ENCODE results near the gene PNRC2. TPM values are rescaled to one million over a fixed set of nuclear protein-coding genes. Genes with fewer than 3 reads are reported as not detected.

The PNRC2 gene
- total RNA-seq, 1 experiment from 2014 or later = 59.0 TPM

DNA sequence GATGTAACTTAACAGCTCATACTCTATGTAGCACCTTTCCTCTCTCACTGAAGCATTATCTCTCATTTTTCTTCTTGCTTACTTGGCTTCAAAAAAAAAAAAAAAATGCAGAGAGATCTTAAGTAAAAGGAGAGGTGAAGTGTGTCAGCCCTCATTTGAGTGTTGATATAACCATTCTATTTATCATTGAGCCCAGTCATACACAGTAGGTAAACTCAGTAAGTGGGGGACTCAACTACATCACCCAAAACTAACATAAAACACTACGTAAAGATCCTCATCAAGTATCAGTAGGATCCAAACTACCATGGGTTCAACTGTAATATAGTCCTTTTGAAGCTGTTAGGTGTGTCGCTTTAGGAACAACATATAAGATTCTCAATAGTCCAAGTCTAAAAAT, 8.2 kb downstream of the PNRC2 start:
- Mint-ChIP-seq H3K36me3 (ENCODE audit: insufficient read depth, unreplicated experiment) (peaks cover 31% of the 10 kb centered on the region), H3K27me3 (ENCODE audit: unreplicated experiment) (no peaks in the 10 kb centered on the region), H3K4me3 (ENCODE audit: low read depth, unreplicated experiment) (no peak overlapping the region), H3K4me1 (ENCODE audit: low read depth, unreplicated experiment) (no peaks in the 10 kb centered on the region), H3K9me3 (ENCODE audit: low read depth, unreplicated experiment) (no peaks in the 10 kb centered on the region), H3K27ac (ENCODE audit: unreplicated experiment) (no peak overlapping the region)
- BruUV-seq (replicated peaks) = no TSS peak
- intact Hi-C loops (cut with micrococcal nuclease; ENCODE audit: unreplicated experiment) = no loop called here
- CTCF ChIA-PET = no interaction called here
- DNase-seq = no peak
- no peak for TF ChIP-seq CTCF (IDR thresholded peaks at IDR 0.05; ENCODE audit: unreplicated experiment)

- intact Hi-C loops (cut with micrococcal nuclease; ENCODE audit: unreplicated experiment) = no loop called here
- H3K4me1 Mint-ChIP-seq (ENCODE audit: low read depth, unreplicated experiment) = peaks cover 17% of the 10 kb centered on the region
- H3K4me3 Mint-ChIP-seq (ENCODE audit: low read depth, unreplicated experiment) = peak overlapping the region; percentile 93
- no peak for DNase-seq
- no peak for TF ChIP-seq CTCF (IDR thresholded peaks at IDR 0.05; ENCODE audit: unreplicated experiment)
- H3K36me3 Mint-ChIP-seq (ENCODE audit: insufficient read depth, unreplicated experiment) = peaks cover 60% of the 10 kb centered on the region
- BruUV-seq (replicated peaks) = no TSS peak
- H3K27ac Mint-ChIP-seq (ENCODE audit: unreplicated experiment) = peak overlapping the region; percentile 72
- H3K27me3 Mint-ChIP-seq (ENCODE audit: unreplicated experiment) = no peaks in the 10 kb centered on the region
- CTCF ChIA-PET = no interaction called here
- no peaks in the 10 kb centered on the region for H3K9me3 Mint-ChIP-seq (ENCODE audit: low read depth, unreplicated experiment)
Observed at GRCh38 chr1:23977187-23977853, 17.7 kb downstream of the PNRC2 start.

DNA sequence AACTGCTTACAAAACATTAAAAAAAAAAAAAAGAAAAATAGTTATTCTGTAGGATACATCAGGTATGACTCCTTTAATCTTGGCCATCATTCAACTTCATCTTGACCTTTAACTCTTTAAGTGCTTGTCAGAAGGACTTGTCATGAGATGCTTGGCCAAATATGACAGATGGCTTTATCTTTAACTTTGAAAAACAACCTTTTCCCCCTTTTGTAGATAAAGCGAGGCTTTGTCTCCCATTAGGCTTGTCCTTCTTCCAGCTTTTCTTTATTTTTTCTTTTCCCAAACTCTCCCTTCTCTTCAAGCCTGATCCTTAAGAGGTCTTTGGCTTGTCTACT, 18.2 kb downstream of the PNRC2 start:
- CTCF ChIA-PET = no interaction called here
- TSS peak; percentile 29 for BruUV-seq (replicated peaks)
- no peaks in the 10 kb centered on the region for H3K9me3 Mint-ChIP-seq (ENCODE audit: low read depth, unreplicated experiment)
- no peaks in the 10 kb centered on the region for H3K27me3 Mint-ChIP-seq (ENCODE audit: unreplicated experiment)
- peaks cover 17% of the 10 kb centered on the region for H3K4me1 Mint-ChIP-seq (ENCODE audit: low read depth, unreplicated experiment)
- TF ChIP-seq CTCF (IDR thresholded peaks at IDR 0.05; ENCODE audit: unreplicated experiment) = no peak
- intact Hi-C loops (cut with micrococcal nuclease; ENCODE audit: unreplicated experiment) = no loop called here
- H3K27ac Mint-ChIP-seq (ENCODE audit: unreplicated experiment) = peak overlapping the region; percentile 32
- peaks cover 60% of the 10 kb centered on the region for H3K36me3 Mint-ChIP-seq (ENCODE audit: insufficient read depth, unreplicated experiment)
- DNase-seq = no peak
- H3K4me3 Mint-ChIP-seq (ENCODE audit: low read depth, unreplicated experiment) = peak overlapping the region; percentile 93

DNA sequence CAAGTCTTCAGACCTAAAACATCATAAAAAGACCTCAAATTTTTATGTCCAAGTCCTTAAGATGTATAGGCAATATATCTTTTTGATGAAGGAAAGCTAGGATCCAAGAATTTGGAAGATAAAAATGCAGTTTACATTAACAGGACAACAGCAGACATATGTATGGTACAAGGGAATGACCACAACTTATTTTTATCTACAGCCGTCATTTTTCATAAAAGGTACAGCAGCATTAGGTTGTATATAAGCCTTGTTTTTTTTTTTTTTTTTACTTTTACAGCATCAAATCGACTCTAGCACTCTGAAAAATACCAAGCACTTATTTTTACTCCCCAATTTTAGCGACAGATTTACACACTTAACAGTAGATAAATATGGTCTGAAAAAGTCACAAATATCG, 19.2 kb downstream of the PNRC2 start:
- no peaks in the 10 kb centered on the region for H3K27me3 Mint-ChIP-seq (ENCODE audit: unreplicated experiment)
- CTCF ChIA-PET = no interaction called here

More for the DNA sequence above, 19.2 kb downstream of the PNRC2 start:
- Mint-ChIP-seq H3K36me3 (ENCODE audit: insufficient read depth, unreplicated experiment) (peaks cover 60% of the 10 kb centered on the region), H3K4me3 (ENCODE audit: low read depth, unreplicated experiment) (peak overlapping the region; percentile 93), H3K9me3 (ENCODE audit: low read depth, unreplicated experiment) (no peaks in the 10 kb centered on the region), H3K4me1 (ENCODE audit: low read depth, unreplicated experiment) (peaks cover 22% of the 10 kb centered on the region), H3K27ac (ENCODE audit: unreplicated experiment) (peak overlapping the region; percentile 94)
- no peak for DNase-seq
- intact Hi-C loops (cut with micrococcal nuclease; ENCODE audit: unreplicated experiment) = no loop called here
- no peak for TF ChIP-seq CTCF (IDR thresholded peaks at IDR 0.05; ENCODE audit: unreplicated experiment)
- BruUV-seq (replicated peaks) = no TSS peak
